Panc1 (cell line): ENCODE results near the gene DAZAP1. TPM values are rescaled to one million over a fixed set of nuclear protein-coding genes. Genes with fewer than 3 reads are reported as not detected.

Experiments
- ATAC-seq: fragments of 200-7000 bp; cut with Tn5 transposase; 2 replicates; pipeline ENCODE4 v1.9.1; 2020; ENCODE audit warnings: mild to moderate bottlenecking, moderate library complexity
- BruUV-seq: library from RNA; stranded (reverse); fragments of 400-500 nt; replicated peaks from 2 replicates; lab custom pipeline; 2021; lab: Mats Ljungman, UMichigan
- CTCF ChIA-PET: fragments of 300-600 bp; sonication (Branson Sonifier 250); formaldehyde crosslinking; loops from one replicate; lab custom pipeline; 2022; ENCODE audit warnings: antibody characterized with exemption; lab: Charles Lee
- POLR2A ChIA-PET: fragments of 300-600 bp; sonication (Branson Sonifier 250); formaldehyde crosslinking; loops from one replicate; lab custom pipeline; 2022; ENCODE audit warnings: antibody characterized with exemption; lab: Charles Lee
- DNase-seq: peaks from one replicate; pipeline ENCODE4 v3.0.0-alpha.2; 2010; ENCODE audit warnings: low read depth, low spot score
- H3K27ac ChIP-seq: 2 replicates; pipeline ENCODE4 v1.5.1; 2011; ENCODE audit warnings: mild to moderate bottlenecking, low read length, inconsistent platforms
- H3K27me3 ChIP-seq: fragments of 200-500 bp; sonication (Bioruptor generic); 2 replicates; pipeline ENCODE4 v1.6.0; 2014; ENCODE audit warnings: low read length, inconsistent platforms; ENCODE audit not compliant: control insufficient read depth, insufficient read depth
- H3K36me3 ChIP-seq: fragments of 200-500 bp; sonication (Bioruptor generic); 2 replicates; pipeline ENCODE4 v1.5.1; 2014; ENCODE audit warnings: inconsistent platforms, mild to moderate bottlenecking, low read length, moderate library complexity; ENCODE audit not compliant: control insufficient read depth, insufficient read depth
- H3K4me1 ChIP-seq: 2 replicates; pipeline ENCODE4 v1.5.1; 2011; ENCODE audit warnings: inconsistent platforms, mild to moderate bottlenecking, low read length, moderate library complexity; ENCODE audit not compliant: control insufficient read depth, insufficient read depth
- H3K4me3 ChIP-seq, 2 experiments: 2 replicates each; pipeline ENCODE4 v1.5.1; 2011 to 2012; ENCODE audit warnings: low read depth in 2 of 2, low read length in 2 of 2, mild to moderate bottlenecking in 2 of 2, inconsistent platforms in 1 of 2, moderate library complexity in 1 of 2
- H3K9me3 ChIP-seq: fragments of 200-500 bp; sonication (Bioruptor generic); 2 replicates; pipeline ENCODE4 v1.5.1; 2014; ENCODE audit warnings: low read depth, mild to moderate bottlenecking, inconsistent platforms, low read length, moderate library complexity; ENCODE audit not compliant: control insufficient read depth, insufficient read depth
- POLR2AphosphoS5 ChIP-seq: IDR thresholded peaks from 2 replicates; pipeline ENCODE4 v1.6.1; 2012; ENCODE audit warnings: mild to moderate bottlenecking, low read depth, low read length, moderate library complexity
- SIN3A ChIP-seq: IDR thresholded peaks from 2 replicates; pipeline ENCODE4 v1.6.1; 2012; ENCODE audit warnings: low read depth, mild to moderate bottlenecking, low read length, moderate library complexity, borderline replicate concordance; ENCODE audit not compliant: insufficient read depth
- TCF7L2 ChIP-seq: IDR thresholded peaks from 2 replicates; pipeline ENCODE4 v1.6.1; 2011; ENCODE audit warnings: mild to moderate bottlenecking, low read depth, low read length, inconsistent platforms
- in situ Hi-C: cut with HindIII; loops from 2 replicates; pipeline ENCODE4 v1.10.0; 2016; ENCODE audit warnings: low sequenced_read_pairs, low pct_unique_long_range_greater_than_20kb
- intact Hi-C: fragments of 100-400 bp; cut with micrococcal nuclease; formaldehyde crosslinking; loops from one replicate; pipeline ENCODE4 v1.10.0; 2022; ENCODE audit not compliant: unreplicated experiment
- total RNA-seq: library from RNA; stranded (reverse); gene quantifications from one replicate; pipeline ENCODE4 v1.2.1, GENCODE V29; 2021; ENCODE audit not compliant: unreplicated experiment
- TF ChIP-seq, protein P1 (sequence below): fragments of 450-650 bp; IDR thresholded peaks from 2 replicates; pipeline ENCODE4 v1.5.1; 2017; ENCODE audit warnings: mild to moderate bottlenecking
- TF ChIP-seq, protein P2 (sequence below), 2 experiments: IDR thresholded peaks; 2 replicates each; pipeline ENCODE4 v1.6.1; 2011 to 2012; ENCODE audit warnings: low read depth in 2 of 2, control low read depth in 1 of 2, low read length in 1 of 2, mild to moderate bottlenecking in 1 of 2, moderate library complexity in 1 of 2; ENCODE audit not compliant: insufficient read depth in 1 of 2

Gene DAZAP1
- total RNA-seq, 1 experiment from 2014 or later: 195 TPM

DNA sequence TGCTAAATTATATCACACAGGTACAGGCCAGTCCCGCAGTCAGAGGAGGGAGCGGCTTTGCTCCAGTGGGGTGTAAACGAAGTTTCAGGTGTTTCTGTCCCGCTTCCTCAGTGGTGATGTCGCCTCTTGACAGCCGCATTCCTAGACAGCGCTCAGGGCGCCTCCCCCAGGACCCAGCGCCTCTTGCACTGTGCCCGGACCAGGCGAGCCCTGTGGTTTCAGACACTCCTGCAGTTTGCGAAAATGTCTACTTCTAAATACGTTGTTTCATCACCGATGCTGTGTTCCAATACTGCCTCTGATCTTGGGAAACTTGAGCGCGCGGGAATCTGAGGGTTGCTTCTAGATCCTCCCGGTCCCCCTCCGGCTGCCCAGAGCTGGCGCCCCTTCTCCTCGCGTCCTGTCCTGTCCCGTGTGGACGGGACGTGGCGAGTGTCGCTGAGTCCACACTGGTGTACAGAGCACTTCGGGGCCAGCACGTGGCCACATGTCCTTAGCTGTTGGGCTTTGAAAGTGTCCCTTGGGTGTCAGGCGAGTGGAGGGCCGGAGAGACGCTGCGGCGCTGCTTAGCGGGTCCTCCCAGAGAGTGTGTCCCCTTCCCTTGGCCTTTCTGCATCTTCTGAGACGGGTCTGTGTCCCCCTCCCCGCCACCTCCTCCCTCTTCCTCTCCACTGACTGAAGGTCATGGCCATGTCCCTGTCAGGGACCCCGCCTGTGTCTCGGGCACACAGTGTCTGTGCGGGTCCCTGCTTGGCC is 16.2 kb downstream of the DAZAP1 start:
- no peaks in the 10 kb centered on the region for H3K4me1 ChIP-seq
- peak; percentile 32; the same call in 1 of the 2 replicates for ATAC-seq
- BruUV-seq: no TSS peak
- no peak for DNase-seq
- POLR2A ChIA-PET: no interaction called here
- H3K36me3 ChIP-seq: no peaks in the 10 kb centered on the region; the same call in none of the 2 replicates
- H3K27ac ChIP-seq: no peak overlapping the region
- no peaks in the 10 kb centered on the region for H3K9me3 ChIP-seq
- CTCF ChIA-PET: interaction anchor here (0.7 kb wide), 1 partner anchor 107 kb away, joined by 3 read pairs; no protein-coding TSS in a partner anchor
- in situ Hi-C loops (no loop called here), intact Hi-C loops (no loop called here)
- H3K4me3 ChIP-seq: no peak overlapping the region
- H3K27me3 ChIP-seq: no peaks in the 10 kb centered on the region
- no peak for TF ChIP-seq SIN3A
- TF ChIP-seq, protein P1, sequence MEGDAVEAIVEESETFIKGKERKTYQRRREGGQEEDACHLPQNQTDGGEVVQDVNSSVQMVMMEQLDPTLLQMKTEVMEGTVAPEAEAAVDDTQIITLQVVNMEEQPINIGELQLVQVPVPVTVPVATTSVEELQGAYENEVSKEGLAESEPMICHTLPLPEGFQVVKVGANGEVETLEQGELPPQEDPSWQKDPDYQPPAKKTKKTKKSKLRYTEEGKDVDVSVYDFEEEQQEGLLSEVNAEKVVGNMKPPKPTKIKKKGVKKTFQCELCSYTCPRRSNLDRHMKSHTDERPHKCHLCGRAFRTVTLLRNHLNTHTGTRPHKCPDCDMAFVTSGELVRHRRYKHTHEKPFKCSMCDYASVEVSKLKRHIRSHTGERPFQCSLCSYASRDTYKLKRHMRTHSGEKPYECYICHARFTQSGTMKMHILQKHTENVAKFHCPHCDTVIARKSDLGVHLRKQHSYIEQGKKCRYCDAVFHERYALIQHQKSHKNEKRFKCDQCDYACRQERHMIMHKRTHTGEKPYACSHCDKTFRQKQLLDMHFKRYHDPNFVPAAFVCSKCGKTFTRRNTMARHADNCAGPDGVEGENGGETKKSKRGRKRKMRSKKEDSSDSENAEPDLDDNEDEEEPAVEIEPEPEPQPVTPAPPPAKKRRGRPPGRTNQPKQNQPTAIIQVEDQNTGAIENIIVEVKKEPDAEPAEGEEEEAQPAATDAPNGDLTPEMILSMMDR: no peak
- TF ChIP-seq, protein P2, sequence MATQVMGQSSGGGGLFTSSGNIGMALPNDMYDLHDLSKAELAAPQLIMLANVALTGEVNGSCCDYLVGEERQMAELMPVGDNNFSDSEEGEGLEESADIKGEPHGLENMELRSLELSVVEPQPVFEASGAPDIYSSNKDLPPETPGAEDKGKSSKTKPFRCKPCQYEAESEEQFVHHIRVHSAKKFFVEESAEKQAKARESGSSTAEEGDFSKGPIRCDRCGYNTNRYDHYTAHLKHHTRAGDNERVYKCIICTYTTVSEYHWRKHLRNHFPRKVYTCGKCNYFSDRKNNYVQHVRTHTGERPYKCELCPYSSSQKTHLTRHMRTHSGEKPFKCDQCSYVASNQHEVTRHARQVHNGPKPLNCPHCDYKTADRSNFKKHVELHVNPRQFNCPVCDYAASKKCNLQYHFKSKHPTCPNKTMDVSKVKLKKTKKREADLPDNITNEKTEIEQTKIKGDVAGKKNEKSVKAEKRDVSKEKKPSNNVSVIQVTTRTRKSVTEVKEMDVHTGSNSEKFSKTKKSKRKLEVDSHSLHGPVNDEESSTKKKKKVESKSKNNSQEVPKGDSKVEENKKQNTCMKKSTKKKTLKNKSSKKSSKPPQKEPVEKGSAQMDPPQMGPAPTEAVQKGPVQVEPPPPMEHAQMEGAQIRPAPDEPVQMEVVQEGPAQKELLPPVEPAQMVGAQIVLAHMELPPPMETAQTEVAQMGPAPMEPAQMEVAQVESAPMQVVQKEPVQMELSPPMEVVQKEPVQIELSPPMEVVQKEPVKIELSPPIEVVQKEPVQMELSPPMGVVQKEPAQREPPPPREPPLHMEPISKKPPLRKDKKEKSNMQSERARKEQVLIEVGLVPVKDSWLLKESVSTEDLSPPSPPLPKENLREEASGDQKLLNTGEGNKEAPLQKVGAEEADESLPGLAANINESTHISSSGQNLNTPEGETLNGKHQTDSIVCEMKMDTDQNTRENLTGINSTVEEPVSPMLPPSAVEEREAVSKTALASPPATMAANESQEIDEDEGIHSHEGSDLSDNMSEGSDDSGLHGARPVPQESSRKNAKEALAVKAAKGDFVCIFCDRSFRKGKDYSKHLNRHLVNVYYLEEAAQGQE (IDR thresholded peaks at IDR 0.05; ENCODE audit: insufficient read depth in 1 of 2, low read depth in 2 of 2, low read length in 1 of 2): no peak
- TF ChIP-seq TCF7L2: no peak
- TF ChIP-seq POLR2AphosphoS5: no peak

DNA sequence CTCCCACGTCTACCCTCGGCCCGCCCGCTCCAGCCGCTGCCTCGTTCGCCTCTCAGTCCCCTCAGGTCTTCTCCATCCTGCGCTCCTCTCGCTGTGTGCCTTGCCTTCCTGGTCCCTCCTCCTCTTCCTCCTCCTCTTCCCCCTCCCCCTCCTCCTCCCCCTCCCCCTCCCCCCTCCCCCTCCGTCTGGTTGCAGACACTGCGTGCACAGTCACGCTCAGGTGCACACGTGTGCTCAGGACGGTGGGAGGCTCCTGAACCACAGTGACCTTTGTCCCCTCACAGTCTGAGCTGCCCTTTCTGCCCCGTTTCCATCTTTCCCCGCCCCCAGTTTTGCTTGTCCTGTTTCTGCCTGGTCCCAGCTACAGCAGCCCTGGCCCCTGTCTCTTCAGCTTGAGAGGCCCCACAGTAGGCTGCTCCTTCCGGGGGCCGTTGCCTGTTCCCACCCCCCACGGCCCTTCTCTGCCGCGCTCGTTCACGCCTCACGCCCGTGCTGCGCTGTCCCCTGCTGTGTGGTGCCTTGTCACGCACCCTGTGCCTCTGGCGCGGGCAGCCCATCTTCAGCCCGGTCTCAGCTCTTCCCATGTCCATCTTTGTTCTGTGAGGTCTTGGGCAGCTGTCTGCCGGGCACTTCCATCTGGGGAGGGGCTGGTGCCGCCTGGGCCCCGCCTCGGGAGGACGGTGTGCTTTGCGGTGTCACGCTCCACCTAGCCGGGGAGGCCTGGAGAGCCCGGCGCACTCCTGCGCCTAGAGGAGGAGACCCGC is 17.0 kb downstream of the DAZAP1 start:
- BruUV-seq: no TSS peak
- intact Hi-C loops: no loop called here
- Histone ChIP-seq H3K9me3 (no peaks in the 10 kb centered on the region), H3K36me3 (no peaks in the 10 kb centered on the region; the same call in none of the 2 replicates), H3K4me1 (no peaks in the 10 kb centered on the region), H3K27me3 (no peaks in the 10 kb centered on the region), H3K4me3 (no peak overlapping the region), H3K27ac (no peak overlapping the region)
- DNase-seq (no peak), ATAC-seq (no peak)
- no peak for TF ChIP-seq TCF7L2
- TF ChIP-seq SIN3A: no peak
- TF ChIP-seq, protein P2 (IDR thresholded peaks at IDR 0.05; ENCODE audit: insufficient read depth in 1 of 2, low read depth in 2 of 2, low read length in 1 of 2): no peak
- no peak for TF ChIP-seq POLR2AphosphoS5
- TF ChIP-seq, protein P1: no peak
- ChIA-PET POLR2A (no interaction called here), CTCF (no interaction called here)
- in situ Hi-C loops: no loop called here
